ENCODE measurements around the gene OR10G8. TPM values are rescaled to one million over a fixed set of nuclear protein-coding genes. Genes with fewer than 3 reads are reported as not detected.

The OR10G8 gene
- total and polyA plus RNA-seq, 2 of the 8 experiments (the other 6 are each of a cell fraction or from before 2014, with no cell fraction given) = not detected

- TF ChIP-seq CHD7 (IDR thresholded peaks at IDR 0.05; ENCODE audit: insufficient replicate concordance, low read length) (no peak), SUZ12 (IDR thresholded peaks at IDR 0.05; ENCODE audit: low read length) (no peak), CEBPB (IDR thresholded peaks at IDR 0.05; ENCODE audit: low read depth, low read length) (no peak), EZH2 (IDR thresholded peaks at IDR 0.05; ENCODE audit: low read depth, low read length, severe bottlenecking) (no peak), SIN3A (conservative IDR thresholded peaks at IDR 0.05 in 1 of 2, IDR thresholded peaks at IDR 0.05 in 1 of 2; ENCODE audit: low read depth in 1 of 2, low read length in 2 of 2) (no peak), BACH1 (IDR thresholded peaks at IDR 0.05; ENCODE audit: low read length) (no peak), GABPA (IDR thresholded peaks at IDR 0.05; ENCODE audit: borderline replicate concordance, insufficient read depth, low read length) (no peak), SP4 (IDR thresholded peaks at IDR 0.05; ENCODE audit: low read length) (no peak)
Observed at GRCh38 chr11:124068601-124069110, 42.1 kb downstream of the OR10G8 start (continued).

All from H1 (cell line).